Measurements from ENCODE around the gene SND1. TPM values are rescaled to one million over a fixed set of nuclear protein-coding genes. Genes with fewer than 3 reads are reported as not detected.

The SND1 gene
- total RNA-seq, 1 donor from 2014 or later, result 232 TPM

DNA sequence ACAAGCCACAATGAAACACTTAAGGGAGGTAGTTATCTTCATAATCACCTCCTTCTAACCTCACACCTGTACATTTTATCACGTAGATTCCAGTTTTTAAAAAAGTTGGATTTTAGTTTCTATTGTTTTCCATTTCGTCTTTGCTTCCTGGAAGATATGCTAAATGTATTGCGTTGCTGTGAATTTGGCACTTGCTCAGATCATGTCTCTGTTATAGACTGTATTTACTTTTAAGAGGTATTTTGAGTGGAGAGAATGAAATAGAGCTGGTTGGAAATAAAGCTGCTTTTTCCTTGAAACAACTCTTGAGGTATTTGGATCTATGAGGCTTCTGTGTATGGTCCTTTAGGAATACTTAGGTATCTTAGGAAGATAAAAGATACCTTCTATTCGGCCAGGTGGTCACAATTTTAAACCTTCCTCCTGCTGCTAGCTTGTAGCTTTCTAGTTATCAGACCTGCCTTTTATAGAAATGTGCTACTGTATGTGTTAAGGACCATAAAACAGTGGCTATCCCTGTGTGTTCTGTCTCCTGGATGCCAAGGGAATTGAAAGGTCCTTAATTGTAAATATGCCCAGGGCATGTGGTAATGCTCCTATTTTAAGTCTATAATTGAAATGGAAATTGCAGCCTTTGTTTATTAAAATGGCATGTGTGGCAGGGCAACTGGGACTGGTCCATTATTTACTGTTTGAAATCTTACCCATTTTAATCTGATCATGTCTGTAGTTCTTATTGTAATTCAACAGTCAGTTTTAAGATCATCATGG lies 147.7 kb downstream of the SND1 start:
- FAIRE-seq (no peak), DNase-seq (ENCODE audit: low read depth) (no peak)
- H3K4me3 ChIP-seq (ENCODE audit: low read depth, low read length), result no peak overlapping the region
- TF ChIP-seq, protein P1, sequence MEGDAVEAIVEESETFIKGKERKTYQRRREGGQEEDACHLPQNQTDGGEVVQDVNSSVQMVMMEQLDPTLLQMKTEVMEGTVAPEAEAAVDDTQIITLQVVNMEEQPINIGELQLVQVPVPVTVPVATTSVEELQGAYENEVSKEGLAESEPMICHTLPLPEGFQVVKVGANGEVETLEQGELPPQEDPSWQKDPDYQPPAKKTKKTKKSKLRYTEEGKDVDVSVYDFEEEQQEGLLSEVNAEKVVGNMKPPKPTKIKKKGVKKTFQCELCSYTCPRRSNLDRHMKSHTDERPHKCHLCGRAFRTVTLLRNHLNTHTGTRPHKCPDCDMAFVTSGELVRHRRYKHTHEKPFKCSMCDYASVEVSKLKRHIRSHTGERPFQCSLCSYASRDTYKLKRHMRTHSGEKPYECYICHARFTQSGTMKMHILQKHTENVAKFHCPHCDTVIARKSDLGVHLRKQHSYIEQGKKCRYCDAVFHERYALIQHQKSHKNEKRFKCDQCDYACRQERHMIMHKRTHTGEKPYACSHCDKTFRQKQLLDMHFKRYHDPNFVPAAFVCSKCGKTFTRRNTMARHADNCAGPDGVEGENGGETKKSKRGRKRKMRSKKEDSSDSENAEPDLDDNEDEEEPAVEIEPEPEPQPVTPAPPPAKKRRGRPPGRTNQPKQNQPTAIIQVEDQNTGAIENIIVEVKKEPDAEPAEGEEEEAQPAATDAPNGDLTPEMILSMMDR (IDR thresholded peaks at IDR 0.05; ENCODE audit: insufficient read depth, low read length, severe bottlenecking), result no peak
- H3K27me3 ChIP-seq (ENCODE audit: control insufficient read depth, insufficient read depth, low read length), result no peaks in the 10 kb centered on the region
- H3K36me3 ChIP-seq (ENCODE audit: control insufficient read depth, insufficient read depth, low read length), result peaks cover 1% of the 10 kb centered on the region

DNA sequence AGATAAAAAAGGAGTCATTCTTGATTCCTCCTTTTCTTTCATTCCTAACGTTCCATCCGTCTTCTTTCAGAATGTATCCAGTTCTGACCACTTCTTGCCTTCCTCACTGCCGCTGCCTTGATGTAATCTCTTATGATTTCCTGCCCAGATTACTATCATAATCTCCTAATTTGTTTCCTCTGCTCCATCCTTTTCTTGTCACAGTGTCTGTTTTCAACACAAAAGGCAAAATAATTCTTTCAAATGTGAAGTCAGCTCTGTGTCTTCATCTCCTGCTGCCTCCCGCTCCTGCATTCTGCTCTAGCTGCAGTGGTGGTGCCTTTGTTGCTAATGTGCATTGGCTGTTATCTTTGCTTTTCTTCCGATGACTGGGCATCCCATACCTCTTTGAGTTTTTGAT lies 150.9 kb downstream of the SND1 start:
- DNase-seq (ENCODE audit: low read depth) (no peak), FAIRE-seq (no peak)
- no peak overlapping the region for H3K4me3 ChIP-seq (ENCODE audit: low read depth, low read length)
- TF ChIP-seq, protein P1 (IDR thresholded peaks at IDR 0.05; ENCODE audit: insufficient read depth, low read length, severe bottlenecking), result no peak
- H3K27me3 ChIP-seq (ENCODE audit: control insufficient read depth, insufficient read depth, low read length), result no peaks in the 10 kb centered on the region
- peaks cover 3% of the 10 kb centered on the region for H3K36me3 ChIP-seq (ENCODE audit: control insufficient read depth, insufficient read depth, low read length)

DNA sequence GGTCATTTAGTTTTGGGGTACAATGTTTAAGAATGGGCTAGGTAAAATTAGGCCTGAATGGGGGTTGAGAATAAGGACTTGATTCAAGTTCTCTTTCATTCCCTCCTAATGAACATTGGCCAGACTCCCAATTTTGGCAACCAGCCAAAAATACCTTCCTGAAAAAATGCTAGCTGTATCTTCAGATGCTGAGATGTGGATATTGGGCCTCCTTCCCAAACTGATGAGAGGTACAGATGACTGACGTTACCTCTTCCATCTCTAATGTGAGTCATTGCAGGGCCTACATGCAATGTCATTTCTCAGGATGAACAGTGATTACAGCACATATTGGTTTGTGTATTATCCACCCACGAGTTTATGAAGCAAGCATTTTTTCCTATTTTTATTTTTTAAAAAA lies 151.6 kb downstream of the SND1 start:
- Histone ChIP-seq H3K36me3 (ENCODE audit: control insufficient read depth, insufficient read depth, low read length) (peaks cover 3% of the 10 kb centered on the region), H3K4me3 (ENCODE audit: low read depth, low read length) (no peak overlapping the region), H3K27me3 (ENCODE audit: control insufficient read depth, insufficient read depth, low read length) (no peaks in the 10 kb centered on the region)
- DNase-seq (ENCODE audit: low read depth) (peak; percentile 41), FAIRE-seq (no peak)
- TF ChIP-seq, protein P1 (IDR thresholded peaks at IDR 0.05; ENCODE audit: insufficient read depth, low read length, severe bottlenecking), result no peak

DNA sequence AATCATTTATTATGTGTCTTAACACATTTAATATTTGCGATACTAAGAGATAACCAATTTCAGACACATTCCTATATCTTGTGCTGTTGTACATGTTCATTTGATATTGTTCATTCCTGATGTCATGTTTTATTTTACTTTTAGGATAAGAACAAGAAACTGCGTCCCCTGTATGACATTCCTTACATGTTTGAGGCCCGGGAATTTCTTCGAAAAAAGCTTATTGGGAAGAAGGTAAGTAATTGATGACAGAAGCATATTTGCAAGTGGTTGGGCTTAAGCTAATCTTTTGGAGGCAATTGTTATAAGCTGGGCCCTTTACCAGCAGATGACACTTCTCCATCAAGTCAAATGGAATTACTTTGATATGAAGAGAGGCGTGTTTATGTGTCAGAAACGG lies 155.3 kb downstream of the SND1 start:
- Histone ChIP-seq H3K27me3 (ENCODE audit: control insufficient read depth, insufficient read depth, low read length) (no peaks in the 10 kb centered on the region), H3K36me3 (ENCODE audit: control insufficient read depth, insufficient read depth, low read length) (peaks cover 3% of the 10 kb centered on the region), H3K4me3 (ENCODE audit: low read depth, low read length) (no peak overlapping the region)
- DNase-seq (ENCODE audit: low read depth), result no peak
- TF ChIP-seq, protein P1 (IDR thresholded peaks at IDR 0.05; ENCODE audit: insufficient read depth, low read length, severe bottlenecking), result no peak
- no peak for FAIRE-seq

DNA sequence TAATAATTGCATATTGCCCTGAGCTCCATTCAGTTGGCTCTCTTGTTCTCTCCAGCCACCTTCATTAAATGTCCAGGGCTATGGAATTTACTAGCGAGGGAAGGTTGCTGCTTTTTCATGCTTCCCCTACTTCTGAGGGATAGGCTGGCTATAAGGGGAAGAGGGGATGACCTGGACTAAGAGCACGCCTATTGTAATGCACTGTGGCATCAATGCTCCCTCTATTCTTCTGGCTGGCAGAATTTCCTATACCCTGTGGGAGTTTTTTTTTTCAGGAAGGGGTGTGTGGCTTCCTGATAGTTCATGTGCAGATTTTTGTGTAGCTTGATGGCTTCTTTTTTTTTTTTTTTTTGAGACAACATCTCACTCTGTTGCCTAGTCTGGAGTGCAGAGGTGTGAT lies 155.8 kb downstream of the SND1 start:
- FAIRE-seq (no peak), DNase-seq (ENCODE audit: low read depth) (no peak)
- TF ChIP-seq, protein P1 (IDR thresholded peaks at IDR 0.05; ENCODE audit: insufficient read depth, low read length, severe bottlenecking), result no peak
- Histone ChIP-seq H3K36me3 (ENCODE audit: control insufficient read depth, insufficient read depth, low read length) (peaks cover 3% of the 10 kb centered on the region), H3K4me3 (ENCODE audit: low read depth, low read length) (no peak overlapping the region), H3K27me3 (ENCODE audit: control insufficient read depth, insufficient read depth, low read length) (no peaks in the 10 kb centered on the region)

DNA sequence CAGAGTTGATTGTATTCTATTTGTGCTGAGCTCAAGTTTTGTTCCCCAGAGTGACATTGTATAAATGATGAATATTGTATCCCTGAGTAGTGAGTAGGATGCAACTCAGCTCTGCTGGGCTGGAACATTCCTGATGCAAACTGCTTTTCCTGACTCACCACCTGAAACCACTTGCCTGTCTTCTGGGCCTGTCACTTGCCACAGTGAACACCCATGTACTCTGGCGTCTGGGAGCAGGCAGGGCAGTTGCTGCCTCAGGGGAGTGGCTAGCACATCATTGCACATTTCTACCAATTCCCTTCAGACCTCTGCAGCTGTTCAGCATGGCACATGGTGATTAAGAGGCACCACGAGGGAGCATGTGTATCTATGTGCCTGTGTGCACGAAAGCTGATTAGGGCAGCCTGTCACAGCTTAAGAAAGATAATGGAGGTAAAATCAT lies 157.3 kb downstream of the SND1 start:
- FAIRE-seq (no peak), DNase-seq (ENCODE audit: low read depth) (peak; percentile 85)
- H3K4me3 ChIP-seq (ENCODE audit: low read depth, low read length), result no peak overlapping the region
- no peaks in the 10 kb centered on the region for H3K27me3 ChIP-seq (ENCODE audit: control insufficient read depth, insufficient read depth, low read length)
- peaks cover 3% of the 10 kb centered on the region for H3K36me3 ChIP-seq (ENCODE audit: control insufficient read depth, insufficient read depth, low read length)
- TF ChIP-seq, protein P1 (IDR thresholded peaks at IDR 0.05; ENCODE audit: insufficient read depth, low read length, severe bottlenecking), result no peak

Measured in bronchial epithelial cell (primary cell).